Body of pancreas (tissue), 4 donors: ENCODE measurements around the gene GPX7.

Experiments
- CTCF ChIP-seq, 7 experiments: fragments of 450-650 bp in 4 of 7; fragments of 200-600 bp in 3 of 7; sonication (generic) in 3 of 7; IDR thresholded peaks; one replicate each; pipeline ENCODE4 v1.5.1; 2016 to 2019; ENCODE audit warnings: antibody characterized with exemption in 7 of 7
- POLR2A ChIP-seq, 3 donors: fragments of 450-650 bp; IDR thresholded peaks; one replicate each; pipeline ENCODE4 v1.6.1; 2016; ENCODE audit warnings: antibody characterized with exemption in 3 of 3, mild to moderate bottlenecking in 2 of 3

GRCh38 chr1:52572387-52572786 is 29.8 kb upstream of the GPX7 start:
- TF ChIP-seq CTCF (IDR thresholded peaks at IDR 0.05) = no peak
- TF ChIP-seq POLR2A (IDR thresholded peaks at IDR 0.05) = no peak
